HG03095 (cell line): Measurements from ENCODE around the gene TPSAB1.
"Not testable (repeated sequence)": the region's sequence is repeated elsewhere in the genome, so short reads cannot be mapped to it uniquely, and the experiment has no call there.

Experiments used
- ATAC-seq: cut with Tn5 transposase; IDR thresholded peaks from one replicate; pipeline ENCODE4 v1.9.1; 2021; ENCODE audit warnings: moderate library complexity; ENCODE audit not compliant: unreplicated experiment

Gene TPSAB1

GRCh38 chr16:1222553-1223354, 17.8 kb upstream of the TPSAB1 start:
- no peak for ATAC-seq

- ATAC-seq, result no peak
Measured at GRCh38 chr16:1223355-1224214, 16.9 kb upstream of the TPSAB1 start.

- no peak for ATAC-seq
Measured at GRCh38 chr16:1224558-1224957, 15.9 kb upstream of the TPSAB1 start.

GRCh38 chr16:1225051-1225451, 15.5 kb upstream of the TPSAB1 start, which contains the start of gene TPSG1:
Gene TPSG1 (minus strand): TSS chr16:1225268. CDS start chr16:1225252, 16 bp downstream.
- ATAC-seq, result no peak

GRCh38 chr16:1225728-1226311, 14.7 kb upstream of the TPSAB1 start:
- ATAC-seq, result not testable (repeated sequence)

- ATAC-seq, result not testable (repeated sequence)
Measured at GRCh38 chr16:1226692-1227091, 13.8 kb upstream of the TPSAB1 start.

GRCh38 chr16:1228227-1228626, 12.3 kb upstream of the TPSAB1 start:
- ATAC-seq, result not testable (repeated sequence)

GRCh38 chr16:1229476-1229875, 11.0 kb upstream of the TPSAB1 start:
- ATAC-seq, result not testable (repeated sequence)

GRCh38 chr16:1230084-1230470, 10.4 kb upstream of the TPSAB1 start, which contains the start of gene TPSB2:
Gene TPSB2 (minus strand): TSS chr16:1230184. CDS start chr16:1229951, 233 bp downstream.
- ATAC-seq, result not testable (repeated sequence)

- not testable (repeated sequence) for ATAC-seq
Measured at GRCh38 chr16:1230471-1231212, 9.9 kb upstream of the TPSAB1 start.

GRCh38 chr16:1231301-1231700, 9.2 kb upstream of the TPSAB1 start:
- ATAC-seq, result not testable (repeated sequence)

GRCh38 chr16:1232049-1232748, 8.3 kb upstream of the TPSAB1 start:
- not testable (repeated sequence) for ATAC-seq

- not testable (repeated sequence) for ATAC-seq
Measured at GRCh38 chr16:1236659-1237058, 3.8 kb upstream of the TPSAB1 start.

- no peak for ATAC-seq
Measured at GRCh38 chr16:1237990-1238389, 2.5 kb upstream of the TPSAB1 start.

- ATAC-seq, result not testable (repeated sequence)
Measured at GRCh38 chr16:1238909-1239308, 1.6 kb upstream of the TPSAB1 start.

- not testable (repeated sequence) for ATAC-seq
Measured at GRCh38 chr16:1239575-1239974, 930 bp upstream of the TPSAB1 start.

GRCh38 chr16:1241081-1241480, 576 bp downstream of the TPSAB1 start:
- ATAC-seq, result not testable (repeated sequence)

GRCh38 chr16:1243363-1243762, 2.9 kb downstream of the TPSAB1 start:
- not testable (repeated sequence) for ATAC-seq

- ATAC-seq, result not testable (repeated sequence)
Measured at GRCh38 chr16:1243907-1244850, 3.7 kb downstream of the TPSAB1 start.
